Activated CD4-positive, alpha-beta T cell treated with anti-CD3 and anti-CD28 coated beads for 4 hours (primary cell): ENCODE results near the gene UBE2V1.

ENCODE experiments used
- DNase-seq, 2 donors: peaks; one replicate each; pipeline ENCODE4 v3.0.0-alpha.2; 2020

UBE2V1 gene

DNA sequence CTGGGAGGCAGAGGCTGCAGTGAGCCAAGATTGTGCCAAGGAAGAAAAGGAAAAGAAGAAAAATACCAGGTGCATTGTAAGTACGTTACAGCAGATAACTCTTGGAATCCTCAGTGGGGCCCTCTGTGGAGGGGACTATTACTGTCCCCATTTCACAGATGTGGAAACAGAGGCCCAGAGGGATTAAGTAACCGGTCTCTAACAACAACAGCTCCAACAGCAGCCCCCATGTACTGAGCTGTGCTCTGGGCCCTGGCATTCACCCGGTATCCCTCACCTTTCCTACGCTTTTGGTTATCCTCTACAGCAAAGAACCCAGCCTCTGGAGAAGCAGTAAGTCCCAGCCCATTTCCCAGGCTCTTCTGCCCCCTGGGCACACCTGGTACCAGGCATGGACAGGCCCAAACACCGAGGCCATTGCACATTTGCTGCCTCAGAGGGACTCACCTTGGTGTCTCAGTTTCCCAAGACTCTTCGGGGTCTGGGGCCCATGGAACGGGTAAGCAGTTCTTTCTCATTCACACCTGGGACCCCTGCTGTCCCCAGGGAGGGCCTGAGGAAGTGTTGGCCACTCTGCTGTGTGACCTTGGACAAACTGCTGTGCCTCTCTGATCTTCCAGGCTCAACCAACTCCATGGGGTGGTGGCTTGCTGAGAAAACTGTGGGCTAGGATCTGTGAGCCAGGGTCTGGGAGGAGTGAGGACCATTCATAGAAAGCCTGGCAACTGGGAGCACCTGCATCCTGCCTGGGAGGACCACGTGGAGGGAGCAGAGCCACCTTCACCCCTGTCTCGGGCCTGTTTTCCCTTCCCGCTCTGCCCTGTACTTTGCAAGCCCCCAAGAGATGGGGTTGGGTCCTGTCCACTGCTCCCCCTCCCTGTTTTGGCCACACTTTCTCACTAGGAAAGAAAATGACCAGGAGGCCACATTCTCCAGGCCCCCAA is 70.3 kb downstream of the UBE2V1 start:
- no peak for DNase-seq

DNA sequence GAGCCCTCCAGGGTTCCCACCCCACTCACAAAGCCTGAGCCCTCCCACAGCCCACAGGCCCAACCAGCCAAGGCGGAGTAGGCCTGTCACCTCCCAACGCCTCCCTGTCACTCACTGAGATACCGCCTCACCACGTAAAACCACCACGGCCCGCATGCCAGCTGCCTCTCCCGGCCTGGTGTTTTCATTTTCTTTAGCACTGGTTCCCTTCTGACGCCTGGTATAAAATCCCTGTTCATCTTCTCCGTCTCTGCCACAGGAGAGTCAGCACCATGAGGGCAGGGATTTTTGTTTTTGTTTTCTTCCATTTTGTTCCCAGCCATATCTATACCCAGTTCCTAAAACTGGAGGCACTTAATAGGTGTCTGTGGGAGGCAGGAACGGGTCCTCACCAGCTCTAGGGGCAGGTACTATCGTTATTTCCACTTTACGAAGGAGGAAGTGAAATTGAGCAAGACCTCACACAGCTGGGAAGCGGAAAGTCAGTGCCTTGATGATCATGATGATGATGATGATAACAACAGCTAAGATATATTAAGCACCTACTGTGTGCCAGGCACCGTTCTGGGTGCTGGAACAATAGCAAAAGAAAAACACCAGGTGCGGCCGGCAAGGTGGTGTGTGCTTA is 71.6 kb downstream of the UBE2V1 start:
- DNase-seq: no peak

DNA sequence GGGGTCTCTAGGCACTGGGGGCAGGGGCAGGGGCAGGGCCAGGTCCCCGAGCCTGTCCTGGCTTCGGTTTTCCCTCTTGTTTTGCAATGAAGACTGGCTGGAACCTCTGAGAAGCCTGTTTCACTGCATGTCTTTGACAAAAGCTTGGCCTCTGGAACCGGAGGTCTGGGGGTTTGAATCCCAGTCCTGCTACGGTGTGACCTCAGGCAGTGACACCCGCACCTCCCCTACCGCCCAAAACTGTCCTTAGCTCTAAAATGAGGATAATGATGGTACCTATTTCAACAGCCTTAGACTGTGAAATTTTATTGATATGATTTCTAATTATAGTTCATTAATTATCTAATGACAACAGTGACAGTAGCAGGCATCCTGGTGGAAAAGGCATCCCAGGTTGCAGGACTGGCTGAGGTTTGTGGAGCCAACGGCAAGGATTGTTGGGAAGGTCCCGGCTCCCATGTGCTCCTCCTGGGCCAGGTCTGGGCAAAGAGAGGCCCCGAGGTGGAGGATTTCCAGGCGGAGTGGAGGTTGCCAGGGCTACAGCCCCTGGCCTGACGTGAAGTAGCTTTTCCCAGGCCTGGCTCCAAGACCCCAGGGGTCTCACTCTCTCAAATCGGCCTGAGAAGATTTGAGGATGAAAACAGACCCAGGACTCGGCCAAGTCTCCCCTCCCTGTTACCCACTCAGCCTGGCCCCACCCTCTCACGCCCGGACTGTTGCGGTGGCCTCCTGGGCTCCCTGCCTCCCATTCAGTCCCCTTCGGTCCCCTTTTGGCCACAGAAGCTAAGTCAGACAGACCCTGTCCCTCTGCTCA is 72.3 kb downstream of the UBE2V1 start:
- no peak for DNase-seq

DNA sequence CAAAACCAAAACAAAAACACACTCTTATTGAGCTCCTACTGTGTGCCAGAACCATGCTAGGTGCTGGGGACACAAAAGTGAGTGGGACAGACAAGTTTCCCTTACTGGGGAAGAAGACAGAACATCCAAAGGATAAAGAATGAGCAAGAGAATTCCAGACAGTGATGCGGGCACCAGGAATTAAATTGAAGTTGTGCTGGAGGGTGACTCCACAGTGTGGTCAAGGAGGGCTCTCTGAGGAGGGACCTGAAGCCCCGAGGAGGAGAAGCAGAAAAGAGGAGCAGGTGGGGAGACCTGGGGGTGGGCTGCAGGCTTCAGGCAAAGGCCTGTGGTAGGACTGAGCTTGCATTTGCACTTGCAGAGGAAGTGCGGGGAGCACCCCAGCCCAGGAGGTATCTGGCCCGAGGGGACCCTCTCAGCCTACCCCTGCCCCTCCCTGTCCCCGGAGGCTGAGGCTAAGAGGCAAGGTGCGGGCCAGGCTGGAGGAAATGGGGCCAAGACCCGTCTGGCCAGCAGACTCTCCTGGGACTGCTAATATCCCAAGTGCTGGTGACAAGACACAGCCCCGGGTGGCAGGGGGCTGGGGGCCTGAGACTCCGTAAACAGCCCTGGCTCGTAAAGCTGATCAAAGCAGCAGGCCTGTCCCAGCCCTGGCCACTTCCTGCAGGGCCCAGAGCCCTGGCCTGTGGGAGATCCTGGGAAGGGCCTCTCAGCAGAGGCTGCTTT is 73.1 kb downstream of the UBE2V1 start:
- no peak for DNase-seq

DNA sequence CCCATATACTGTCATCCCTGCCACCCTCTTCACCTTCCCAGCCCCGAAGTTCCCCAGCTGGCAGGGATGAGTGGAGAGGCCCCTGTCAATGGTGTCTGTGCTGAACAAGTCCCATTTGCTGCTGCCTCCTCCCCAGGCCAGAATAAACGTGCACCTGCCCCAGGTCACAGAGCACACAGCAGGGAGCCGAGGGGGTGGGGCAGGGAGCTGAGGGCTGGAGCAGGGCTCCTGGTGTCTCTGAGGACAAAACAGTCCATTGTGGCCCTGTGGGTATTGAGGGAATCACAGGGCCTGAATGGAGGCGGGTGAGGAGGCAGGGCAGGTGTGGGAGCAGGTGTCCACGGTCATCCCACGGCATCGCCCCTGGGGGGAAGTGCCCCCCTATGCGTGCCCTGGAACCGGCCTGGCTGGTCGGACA is 74.4 kb downstream of the UBE2V1 start:
- no peak for DNase-seq

DNA sequence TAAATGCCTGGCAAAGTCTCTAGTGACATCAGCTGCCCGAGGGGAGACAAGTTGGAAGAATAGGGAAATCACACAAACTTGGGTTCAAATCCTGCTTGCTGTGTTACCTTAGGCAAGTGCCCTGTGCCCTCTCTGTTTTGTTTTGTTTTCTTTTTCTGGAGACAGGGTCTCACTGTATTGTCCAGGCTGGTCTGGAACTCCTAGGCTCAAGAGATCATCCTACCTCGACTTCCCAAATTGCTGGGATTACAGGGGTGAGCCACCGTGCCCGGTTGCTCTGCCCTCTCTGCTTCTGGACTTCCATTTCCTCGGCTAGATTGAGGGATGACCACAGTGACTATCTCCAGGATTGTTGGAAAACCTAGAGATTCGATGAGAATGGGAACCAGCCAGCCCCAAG is 74.8 kb downstream of the UBE2V1 start:
- DNase-seq: no peak

DNA sequence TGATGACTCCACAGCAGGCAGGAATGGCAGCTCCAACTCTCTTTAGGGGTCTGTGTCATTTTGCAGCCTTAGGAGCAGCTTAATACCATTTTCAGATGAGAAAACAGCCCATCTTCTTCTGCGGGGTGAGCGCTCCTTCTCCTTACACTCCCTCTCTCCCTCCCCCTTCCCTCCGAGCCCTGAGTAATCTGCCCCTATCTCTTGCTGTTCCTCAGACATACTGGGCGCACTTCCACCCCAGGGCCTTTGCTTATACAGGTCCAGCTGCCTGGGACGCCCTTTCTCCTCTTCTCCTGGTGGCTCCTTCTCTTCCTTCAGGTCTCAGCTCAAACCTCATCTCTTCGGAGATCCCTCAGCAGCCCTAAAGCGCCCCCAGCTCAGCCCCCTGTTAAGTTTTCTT is 75.4 kb downstream of the UBE2V1 start:
- no peak for DNase-seq

DNA sequence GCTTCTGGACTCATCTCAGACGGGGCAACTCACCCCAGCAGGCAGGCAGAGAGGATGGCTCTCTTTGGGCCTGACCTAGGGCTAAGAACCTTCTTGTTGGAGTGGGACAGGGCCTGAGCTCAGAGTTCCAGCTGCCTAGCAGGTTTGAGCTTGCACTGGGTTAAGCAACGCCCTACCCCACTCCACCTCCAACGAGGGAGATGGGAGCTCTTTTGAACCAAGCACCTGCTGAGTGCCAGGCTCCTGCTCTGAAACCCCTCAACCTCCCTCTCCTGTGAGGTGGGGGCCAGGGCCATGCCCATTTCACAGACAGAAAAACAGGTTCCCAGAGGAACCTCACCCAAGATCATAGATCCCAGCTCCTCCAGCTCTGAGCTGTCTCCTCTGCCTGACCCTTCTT is 75.8 kb downstream of the UBE2V1 start:
- no peak for DNase-seq

DNA sequence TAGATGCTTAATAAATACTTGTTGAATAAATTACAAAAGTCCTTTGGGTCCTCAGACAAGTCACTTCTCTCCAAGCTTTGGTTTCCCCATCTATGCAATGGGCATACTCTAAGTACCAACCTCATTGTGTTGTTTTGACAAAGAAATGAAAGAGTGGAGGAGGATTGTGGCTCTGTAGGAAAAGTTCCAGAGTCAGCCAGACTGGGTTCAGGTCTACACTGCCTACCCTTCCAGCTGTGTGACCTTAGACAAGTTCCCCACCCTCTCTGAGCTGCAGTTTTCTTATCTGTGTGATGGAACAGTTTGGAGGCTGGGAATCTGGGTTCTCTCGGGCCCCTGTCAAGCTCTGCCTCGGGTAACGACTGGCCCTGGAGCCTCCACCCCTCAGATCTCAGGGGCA is 76.2 kb downstream of the UBE2V1 start:
- DNase-seq: no peak

DNA sequence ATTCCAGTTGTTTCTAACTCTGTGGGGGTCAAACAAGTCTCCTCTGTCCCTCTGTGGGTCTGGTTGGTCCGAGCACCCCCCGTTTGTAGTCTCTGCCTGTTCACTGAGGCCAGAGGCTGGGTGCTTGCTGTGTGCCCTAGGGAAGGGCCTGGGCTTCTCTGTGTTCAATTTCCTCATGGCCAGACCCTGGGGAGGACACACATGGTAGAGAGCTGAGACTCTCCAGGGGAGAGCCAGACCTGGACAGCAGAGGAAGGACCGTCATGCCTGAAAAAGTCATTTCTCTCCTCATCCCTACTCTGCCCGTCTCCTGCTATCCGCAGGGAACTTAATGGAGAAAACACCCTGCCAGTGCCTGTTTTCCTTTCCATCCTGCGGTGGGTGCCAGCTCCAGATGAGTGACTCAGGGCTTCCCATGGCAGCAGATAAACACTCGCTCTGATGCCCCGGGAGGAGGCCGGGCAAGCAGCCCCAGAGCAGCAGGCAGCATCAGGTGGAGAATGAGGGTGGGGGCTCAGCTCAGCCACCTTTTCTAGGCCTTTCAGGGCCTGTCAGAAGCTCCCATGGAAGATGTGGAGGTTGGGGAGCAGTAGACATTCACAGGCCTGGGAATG is 78.3 kb downstream of the UBE2V1 start:
- no peak for DNase-seq

DNA sequence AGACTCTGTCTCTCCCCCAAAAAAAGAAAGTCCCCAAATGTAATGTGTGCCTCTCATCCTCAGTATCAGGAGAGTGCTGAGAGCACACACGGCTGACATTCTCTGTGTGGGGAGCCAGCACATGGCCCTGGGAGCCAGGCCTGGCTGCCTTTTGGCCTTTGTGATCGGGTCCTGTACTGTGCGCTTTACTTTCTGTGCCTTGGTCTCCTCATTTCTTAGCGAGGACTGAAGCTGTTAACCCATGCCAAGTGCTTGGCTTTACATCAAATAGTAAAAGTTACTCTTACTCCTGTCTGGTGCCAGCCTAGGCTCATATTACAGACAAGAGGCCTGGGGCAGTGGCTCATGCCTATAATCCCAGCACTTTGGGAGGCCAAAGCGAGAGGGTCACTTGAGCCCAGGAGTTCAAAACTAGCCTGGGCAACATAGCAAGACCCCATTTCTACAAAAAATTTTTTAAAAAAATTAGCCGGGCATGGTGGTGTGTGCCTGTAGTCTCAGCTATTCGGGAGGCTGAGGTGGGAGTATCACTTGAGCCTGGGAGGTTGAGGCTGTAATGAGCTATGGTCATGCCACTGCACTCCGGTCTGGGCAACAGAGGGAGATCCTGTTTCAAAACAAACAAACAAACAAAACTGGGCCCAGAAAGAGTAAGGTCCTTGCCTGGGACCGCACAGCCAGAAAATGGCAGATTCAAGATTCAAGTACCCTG is 79.8 kb downstream of the UBE2V1 start:
- DNase-seq: no peak
